NOMO-1 treated with DMSO at 0.1 percent for 48 hours (cell line): Measurements from ENCODE around the gene COMMD6.

Source experiments
- DNase-seq: peaks from one replicate; lab custom pipeline; 2025; ENCODE audit not compliant: unreplicated experiment; lab: John Stamatoyannopoulos, UW

The COMMD6 gene

GRCh38 chr13:75530549-75530961 is 7.1 kb downstream of the COMMD6 start:
- DNase-seq = no peak

GRCh38 chr13:75521956-75522355 is 15.7 kb downstream of the COMMD6 start:
- peak; percentile 6 for DNase-seq

- no peak for DNase-seq
These were observed 19.1 kb downstream of the COMMD6 start for GRCh38 chr13:75518439-75519088.

- peak; percentile 43 for DNase-seq
These were observed 23.3 kb downstream of the COMMD6 start for GRCh38 chr13:75514080-75514995.

DNA sequence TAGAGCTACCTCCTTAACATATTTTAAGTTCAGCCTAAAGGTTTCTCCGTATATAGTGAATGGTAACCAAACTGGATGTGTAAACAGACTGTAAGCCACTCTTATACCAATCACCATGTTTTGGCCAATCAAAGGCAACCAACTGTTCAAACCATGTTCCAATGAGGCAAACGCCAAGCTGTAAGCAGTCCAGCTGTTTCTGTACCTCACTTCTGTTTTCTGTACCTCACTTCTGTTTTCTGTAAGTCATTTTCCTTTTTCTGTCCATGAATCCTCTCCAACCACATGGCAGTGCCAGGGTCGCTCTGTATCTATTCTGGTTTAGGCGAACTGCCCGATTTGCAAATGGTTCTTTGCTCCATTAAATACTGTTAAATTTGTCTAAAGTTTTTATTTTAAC is 24.4 kb downstream of the COMMD6 start:
- DNase-seq = peak; percentile 20

DNA sequence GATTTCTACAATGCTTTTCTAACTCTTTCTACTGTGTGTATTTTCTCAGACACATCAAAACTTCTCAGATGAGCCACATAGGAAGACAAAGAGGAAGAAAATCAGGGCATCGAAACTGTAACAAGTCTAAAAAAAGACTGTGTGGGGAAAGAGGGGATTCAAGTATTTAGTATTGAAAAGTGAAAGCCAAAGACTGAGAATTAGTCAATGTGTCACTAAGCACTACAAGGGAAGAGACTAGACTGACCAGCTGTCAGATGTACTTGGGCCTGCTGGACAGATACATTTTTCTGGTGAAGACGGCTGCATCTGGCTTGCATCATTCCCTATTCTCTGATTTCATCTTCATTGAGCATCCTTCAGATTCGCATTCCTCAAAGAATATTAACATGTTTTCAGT is 25.4 kb downstream of the COMMD6 start:
- peak; percentile 91 for DNase-seq

- no peak for DNase-seq
These were observed 26.5 kb downstream of the COMMD6 start for GRCh38 chr13:75511051-75511625.

- DNase-seq = no peak
These were observed 29.6 kb downstream of the COMMD6 start for GRCh38 chr13:75508002-75508548.

DNA sequence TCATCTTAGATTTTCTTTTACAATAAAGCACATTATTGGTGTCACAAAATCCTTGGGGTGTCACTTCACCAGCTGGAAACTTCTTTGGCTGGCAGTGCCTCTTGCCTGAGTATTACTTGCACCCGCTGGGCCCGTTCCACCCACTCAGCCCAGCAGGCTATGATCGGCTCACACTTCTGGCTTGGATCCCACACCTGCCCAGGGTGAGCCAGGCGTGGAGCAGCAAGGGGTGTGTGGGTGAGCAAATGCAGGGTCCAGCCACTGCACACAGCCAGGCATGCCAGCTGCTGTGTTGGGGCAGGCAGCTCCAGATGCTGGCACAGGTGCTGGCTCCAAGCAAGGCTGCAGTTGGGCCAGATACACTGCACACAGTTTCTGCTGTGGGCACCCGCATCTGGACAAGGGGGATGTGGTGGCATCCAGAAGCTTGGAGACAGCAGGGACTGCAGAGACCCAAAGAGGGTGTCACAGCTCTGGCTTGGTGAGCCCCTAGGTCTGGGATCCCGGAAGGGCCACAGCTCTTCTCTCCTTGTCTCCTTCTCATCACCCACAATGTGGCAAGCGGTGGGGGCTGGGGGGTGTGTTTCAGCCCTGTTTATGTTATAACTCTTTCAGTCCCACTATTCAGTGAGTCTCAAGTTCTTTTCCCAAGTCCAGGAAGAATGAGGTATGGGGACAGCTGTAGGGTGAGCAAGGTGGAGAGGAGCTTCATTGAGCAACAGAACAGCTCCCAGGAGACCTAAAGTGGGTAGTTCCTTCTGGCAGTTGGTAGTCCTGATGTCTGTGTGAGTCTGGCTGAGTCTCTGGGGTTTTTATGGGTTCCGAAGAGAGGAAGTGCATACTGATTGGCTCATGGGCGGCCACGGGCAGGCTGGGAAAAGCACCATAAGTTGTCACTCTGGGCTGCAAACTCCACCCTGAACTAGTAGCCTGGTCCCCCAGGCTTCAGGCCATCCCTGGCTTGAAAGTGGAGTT is 30.3 kb downstream of the COMMD6 start:
- DNase-seq = no peak

- peak; percentile 48 for DNase-seq
These were observed 31.6 kb downstream of the COMMD6 start for GRCh38 chr13:75506018-75506417.

- peak; percentile 87 for DNase-seq
These were observed 32.3 kb downstream of the COMMD6 start for GRCh38 chr13:75505327-75505726.

DNA sequence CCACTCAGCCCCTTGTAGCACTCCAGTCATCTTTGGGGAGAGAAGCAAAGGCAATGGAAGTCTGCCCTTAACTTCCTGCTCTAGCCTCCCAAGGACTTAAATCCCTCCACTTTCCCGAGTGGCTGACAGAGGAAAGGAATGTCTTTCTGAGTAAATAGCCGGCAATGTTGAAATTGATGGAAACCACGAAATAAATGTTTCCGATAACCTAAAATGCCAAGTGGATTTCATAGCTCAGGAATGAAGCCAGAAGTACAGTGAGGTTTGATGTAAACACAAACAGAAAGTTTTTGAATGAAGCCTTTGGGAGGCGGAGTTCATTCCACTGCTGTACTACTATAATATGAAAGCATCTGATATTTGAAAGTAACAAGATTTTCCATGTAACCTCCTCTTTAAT is 41.7 kb downstream of the COMMD6 start:
- DNase-seq = no peak

- DNase-seq = no peak
These were observed 43.1 kb downstream of the COMMD6 start for GRCh38 chr13:75494491-75494890.

GRCh38 chr13:75493156-75493555 is 44.5 kb downstream of the COMMD6 start:
- DNase-seq = no peak

DNA sequence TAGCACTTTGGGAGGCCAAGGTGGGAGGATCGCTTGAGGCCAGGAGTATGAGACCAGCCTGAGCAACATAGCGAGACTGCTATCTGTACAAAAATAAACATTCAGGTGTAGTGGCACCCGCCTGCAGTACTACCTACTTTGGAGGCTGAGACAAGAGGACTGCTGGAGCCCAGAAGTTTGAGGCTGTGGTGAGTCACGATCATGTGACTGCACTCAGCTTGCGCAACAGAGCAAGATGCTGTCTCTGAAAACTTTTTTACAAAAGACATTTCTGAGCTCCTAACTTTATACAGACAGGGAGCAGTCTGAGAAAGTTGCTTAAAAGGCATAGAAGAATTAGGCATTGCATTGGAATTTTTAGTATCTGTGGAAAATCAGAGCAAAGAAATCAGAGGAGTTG is 45.3 kb downstream of the COMMD6 start:
- peak; percentile 9 for DNase-seq

- no peak for DNase-seq
These were observed 46.3 kb downstream of the COMMD6 start for GRCh38 chr13:75491376-75491775.

DNA sequence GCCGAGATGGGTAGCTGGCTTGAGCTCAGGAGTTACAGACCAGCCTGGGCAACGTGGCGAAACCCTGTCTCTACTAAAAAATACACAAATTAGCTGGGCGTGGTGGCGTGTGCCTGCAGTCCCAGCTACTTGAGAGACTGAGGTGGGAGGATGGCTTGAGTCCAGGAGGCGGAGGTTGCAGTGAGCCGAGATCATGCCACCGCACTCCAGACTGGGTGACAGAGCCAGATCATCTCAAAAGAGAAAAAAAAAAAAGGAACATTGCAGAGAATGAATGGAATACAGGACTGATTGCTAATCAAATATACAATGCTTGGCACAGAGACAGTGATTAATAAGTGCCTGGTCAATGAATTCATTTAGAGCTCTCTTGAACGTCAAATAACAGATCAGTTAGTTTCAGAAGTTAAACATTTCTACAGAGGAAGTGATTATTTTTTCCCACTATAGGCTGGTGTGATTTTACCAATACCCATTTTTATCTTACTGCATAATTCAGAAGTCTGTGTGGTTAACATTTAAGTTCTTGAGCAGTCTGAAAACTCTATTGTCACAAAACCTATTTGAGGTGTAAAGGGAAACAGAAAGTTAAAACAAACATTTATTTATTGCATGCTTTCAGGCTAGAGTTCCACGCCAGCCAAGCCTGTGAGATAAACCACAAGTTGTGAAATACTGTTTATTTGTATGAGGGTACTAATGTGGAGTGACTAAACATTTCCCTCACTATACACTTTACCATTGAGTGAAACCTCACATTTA is 48.0 kb downstream of the COMMD6 start:
- DNase-seq = peak; percentile 68

DNA sequence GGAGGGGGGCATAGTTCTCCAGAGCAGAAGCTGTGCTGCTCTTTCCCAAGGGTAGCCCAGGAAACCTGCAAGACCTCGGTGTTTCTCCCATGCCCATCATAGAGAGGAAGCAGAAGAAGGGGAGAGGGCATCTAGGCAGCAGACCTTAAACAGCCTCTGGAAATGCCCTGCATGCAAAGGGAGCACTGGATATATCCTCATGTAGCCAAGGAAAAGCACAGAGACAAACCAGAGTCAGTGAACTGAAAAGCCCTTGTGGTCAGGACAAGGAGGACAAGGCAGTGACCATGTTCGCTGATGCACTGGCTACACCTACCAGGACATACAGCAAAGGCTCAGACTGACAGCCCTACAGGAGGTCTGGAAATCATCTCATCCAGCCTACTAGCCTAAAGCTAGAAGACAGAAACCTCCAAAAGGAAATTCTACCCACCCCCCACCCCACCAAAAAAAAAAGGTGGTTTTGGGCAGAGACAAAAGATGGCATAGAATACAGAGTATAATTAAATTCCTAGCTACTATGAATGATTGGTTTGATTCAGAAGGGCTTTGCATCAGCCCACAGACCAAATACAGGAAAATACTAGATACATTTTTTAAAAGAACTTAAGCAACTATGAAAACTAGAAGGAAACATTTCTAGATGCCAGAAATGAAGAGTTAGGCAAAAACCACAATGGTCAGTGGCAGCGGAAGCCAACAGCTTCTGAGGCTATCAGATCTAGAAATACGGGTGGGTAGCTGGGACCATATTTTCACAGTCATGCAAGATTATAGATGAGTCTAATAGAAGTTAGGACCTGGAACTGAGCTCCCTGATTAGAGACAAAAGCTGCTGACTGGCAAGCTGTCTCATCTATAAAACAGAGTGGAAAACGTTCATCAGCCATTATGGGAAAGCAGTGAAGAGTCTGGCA is 51.2 kb downstream of the COMMD6 start:
- DNase-seq = no peak
